ENCODE data around the gene PLB1.

PLB1 gene

DNA sequence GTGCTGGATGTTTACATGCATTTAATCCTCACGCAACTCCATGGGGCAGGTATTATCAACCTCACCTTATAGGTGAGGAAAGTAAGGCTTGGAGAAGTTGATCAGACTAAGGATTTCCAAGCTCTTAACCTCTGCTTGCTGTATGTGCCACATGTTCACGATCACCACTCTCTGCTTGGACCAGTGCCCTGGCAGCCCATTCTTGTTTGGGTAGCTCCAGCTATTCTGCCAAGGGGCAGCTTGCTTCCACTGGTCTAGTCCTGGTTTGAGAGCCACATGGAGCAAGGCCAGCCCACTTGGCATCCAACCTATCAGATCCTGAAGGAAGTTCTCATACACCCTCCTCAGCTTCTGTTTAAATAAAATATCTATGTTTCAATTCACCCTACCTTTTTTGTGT is 14.3 kb downstream of the PLB1 start:
- no peak for TF ChIP-seq POLR2AphosphoS5 (IDR thresholded peaks at IDR 0.05; ENCODE audit: low read depth)
- TF ChIP-seq, protein P1, sequence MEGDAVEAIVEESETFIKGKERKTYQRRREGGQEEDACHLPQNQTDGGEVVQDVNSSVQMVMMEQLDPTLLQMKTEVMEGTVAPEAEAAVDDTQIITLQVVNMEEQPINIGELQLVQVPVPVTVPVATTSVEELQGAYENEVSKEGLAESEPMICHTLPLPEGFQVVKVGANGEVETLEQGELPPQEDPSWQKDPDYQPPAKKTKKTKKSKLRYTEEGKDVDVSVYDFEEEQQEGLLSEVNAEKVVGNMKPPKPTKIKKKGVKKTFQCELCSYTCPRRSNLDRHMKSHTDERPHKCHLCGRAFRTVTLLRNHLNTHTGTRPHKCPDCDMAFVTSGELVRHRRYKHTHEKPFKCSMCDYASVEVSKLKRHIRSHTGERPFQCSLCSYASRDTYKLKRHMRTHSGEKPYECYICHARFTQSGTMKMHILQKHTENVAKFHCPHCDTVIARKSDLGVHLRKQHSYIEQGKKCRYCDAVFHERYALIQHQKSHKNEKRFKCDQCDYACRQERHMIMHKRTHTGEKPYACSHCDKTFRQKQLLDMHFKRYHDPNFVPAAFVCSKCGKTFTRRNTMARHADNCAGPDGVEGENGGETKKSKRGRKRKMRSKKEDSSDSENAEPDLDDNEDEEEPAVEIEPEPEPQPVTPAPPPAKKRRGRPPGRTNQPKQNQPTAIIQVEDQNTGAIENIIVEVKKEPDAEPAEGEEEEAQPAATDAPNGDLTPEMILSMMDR (IDR thresholded peaks at IDR 0.05; ENCODE audit: insufficient read depth, low read length): no peak
- TF ChIP-seq, protein P2, sequence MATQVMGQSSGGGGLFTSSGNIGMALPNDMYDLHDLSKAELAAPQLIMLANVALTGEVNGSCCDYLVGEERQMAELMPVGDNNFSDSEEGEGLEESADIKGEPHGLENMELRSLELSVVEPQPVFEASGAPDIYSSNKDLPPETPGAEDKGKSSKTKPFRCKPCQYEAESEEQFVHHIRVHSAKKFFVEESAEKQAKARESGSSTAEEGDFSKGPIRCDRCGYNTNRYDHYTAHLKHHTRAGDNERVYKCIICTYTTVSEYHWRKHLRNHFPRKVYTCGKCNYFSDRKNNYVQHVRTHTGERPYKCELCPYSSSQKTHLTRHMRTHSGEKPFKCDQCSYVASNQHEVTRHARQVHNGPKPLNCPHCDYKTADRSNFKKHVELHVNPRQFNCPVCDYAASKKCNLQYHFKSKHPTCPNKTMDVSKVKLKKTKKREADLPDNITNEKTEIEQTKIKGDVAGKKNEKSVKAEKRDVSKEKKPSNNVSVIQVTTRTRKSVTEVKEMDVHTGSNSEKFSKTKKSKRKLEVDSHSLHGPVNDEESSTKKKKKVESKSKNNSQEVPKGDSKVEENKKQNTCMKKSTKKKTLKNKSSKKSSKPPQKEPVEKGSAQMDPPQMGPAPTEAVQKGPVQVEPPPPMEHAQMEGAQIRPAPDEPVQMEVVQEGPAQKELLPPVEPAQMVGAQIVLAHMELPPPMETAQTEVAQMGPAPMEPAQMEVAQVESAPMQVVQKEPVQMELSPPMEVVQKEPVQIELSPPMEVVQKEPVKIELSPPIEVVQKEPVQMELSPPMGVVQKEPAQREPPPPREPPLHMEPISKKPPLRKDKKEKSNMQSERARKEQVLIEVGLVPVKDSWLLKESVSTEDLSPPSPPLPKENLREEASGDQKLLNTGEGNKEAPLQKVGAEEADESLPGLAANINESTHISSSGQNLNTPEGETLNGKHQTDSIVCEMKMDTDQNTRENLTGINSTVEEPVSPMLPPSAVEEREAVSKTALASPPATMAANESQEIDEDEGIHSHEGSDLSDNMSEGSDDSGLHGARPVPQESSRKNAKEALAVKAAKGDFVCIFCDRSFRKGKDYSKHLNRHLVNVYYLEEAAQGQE (IDR thresholded peaks at IDR 0.05; ENCODE audit: insufficient replicate concordance, low read depth): no peak
- TF ChIP-seq GABPA (IDR thresholded peaks at IDR 0.05; ENCODE audit: low read depth): no peak
- no peak for TF ChIP-seq SPI1 (IDR thresholded peaks at IDR 0.05; ENCODE audit: borderline replicate concordance, low read depth)
- H3K27me3 ChIP-seq (ENCODE audit: insufficient read depth, poor library complexity, severe bottlenecking): no peaks in the 10 kb centered on the region
- DNase-seq (ENCODE audit: low read depth in 1 of 2, low spot score in 1 of 2): no peak

DNA sequence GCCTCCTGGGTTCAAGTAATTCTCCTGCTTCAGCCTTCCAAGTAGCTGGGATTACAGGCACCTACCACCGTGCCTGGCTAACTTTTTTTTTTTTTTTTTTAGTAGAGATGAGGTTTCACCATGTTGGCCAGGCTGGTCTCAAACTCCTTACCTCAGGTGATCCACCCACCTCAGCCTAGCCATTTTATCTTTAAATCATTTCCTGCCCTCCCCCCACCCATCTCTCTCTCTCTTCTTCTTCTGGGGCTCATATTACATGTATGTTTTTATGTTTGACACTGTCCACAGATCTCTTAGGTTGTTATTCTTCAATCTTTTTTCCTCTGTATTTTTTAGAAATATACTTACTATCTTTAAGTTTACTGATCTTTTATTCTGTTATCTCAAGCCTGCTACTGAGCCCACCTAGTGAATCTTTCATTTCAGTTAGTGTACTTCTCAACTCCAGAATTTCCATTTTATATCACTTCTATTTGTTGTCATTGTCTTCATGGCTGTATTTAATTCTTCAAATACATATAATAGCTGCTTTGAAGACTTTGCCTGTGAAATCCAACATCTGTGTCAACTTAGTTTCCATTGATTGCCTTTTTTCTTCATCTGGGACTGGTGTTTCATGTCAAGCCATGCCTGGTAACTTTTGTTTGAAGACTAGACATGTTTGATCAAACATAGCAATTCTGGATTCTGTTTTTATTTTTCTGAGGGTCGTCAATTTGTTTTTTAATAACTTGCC is 16.2 kb downstream of the PLB1 start:
- no peak for TF ChIP-seq GABPA (IDR thresholded peaks at IDR 0.05; ENCODE audit: low read depth)
- no peak for TF ChIP-seq POLR2AphosphoS5 (IDR thresholded peaks at IDR 0.05; ENCODE audit: low read depth)
- no peak for TF ChIP-seq SPI1 (IDR thresholded peaks at IDR 0.05; ENCODE audit: borderline replicate concordance, low read depth)
- TF ChIP-seq, protein P1 (IDR thresholded peaks at IDR 0.05; ENCODE audit: insufficient read depth, low read length): no peak
- TF ChIP-seq, protein P2 (IDR thresholded peaks at IDR 0.05; ENCODE audit: insufficient replicate concordance, low read depth): no peak
- no peak overlapping the region for H3K27ac ChIP-seq (replicated peaks)
- DNase-seq (ENCODE audit: low read depth in 1 of 2, low spot score in 1 of 2): no peak
- H3K27me3 ChIP-seq (ENCODE audit: insufficient read depth, poor library complexity, severe bottlenecking): no peaks in the 10 kb centered on the region
- no peak overlapping the region for H3K4me3 ChIP-seq (replicated peaks; ENCODE audit: insufficient read depth, low read length)

More for the DNA sequence above, 14.3 kb downstream of the PLB1 start:
- H3K4me3 ChIP-seq (replicated peaks; ENCODE audit: insufficient read depth, low read length): no peak overlapping the region
- H3K27ac ChIP-seq (replicated peaks): no peak overlapping the region

DNA sequence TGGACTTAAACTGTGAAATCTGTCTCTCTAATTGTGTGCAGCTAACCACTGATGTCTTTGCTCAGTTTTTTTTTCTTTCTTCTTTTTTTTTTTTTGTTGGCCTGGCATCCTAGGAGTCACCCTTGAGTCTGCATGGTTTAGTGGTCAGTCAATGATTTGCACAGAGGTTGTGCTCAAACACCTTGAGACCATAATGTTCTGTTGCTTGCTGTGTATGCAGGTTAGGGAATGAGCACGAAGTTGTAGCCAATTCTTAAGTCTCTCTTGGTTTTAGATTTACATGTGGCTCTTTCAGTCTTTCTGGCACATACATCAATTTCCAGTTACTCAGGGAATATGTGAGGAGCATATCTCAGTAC is 16.7 kb downstream of the PLB1 start:
- TF ChIP-seq, protein P2 (IDR thresholded peaks at IDR 0.05; ENCODE audit: insufficient replicate concordance, low read depth): no peak
- TF ChIP-seq GABPA (IDR thresholded peaks at IDR 0.05; ENCODE audit: low read depth): no peak
- TF ChIP-seq, protein P1 (IDR thresholded peaks at IDR 0.05; ENCODE audit: insufficient read depth, low read length): no peak
- TF ChIP-seq SPI1 (IDR thresholded peaks at IDR 0.05; ENCODE audit: borderline replicate concordance, low read depth): no peak
- TF ChIP-seq POLR2AphosphoS5 (IDR thresholded peaks at IDR 0.05; ENCODE audit: low read depth): no peak
- Histone ChIP-seq H3K27ac (replicated peaks) (no peak overlapping the region), H3K27me3 (ENCODE audit: insufficient read depth, poor library complexity, severe bottlenecking) (no peaks in the 10 kb centered on the region), H3K4me3 (replicated peaks; ENCODE audit: insufficient read depth, low read length) (no peak overlapping the region)
- no peak for DNase-seq (ENCODE audit: low read depth in 1 of 2, low spot score in 1 of 2)
